Omental fat pad (tissue), 4 donors: ENCODE measurements around the gene CACNA2D3. TPM values are rescaled to one million over a fixed set of nuclear protein-coding genes. Genes with fewer than 3 reads are reported as not detected.

ENCODE experiments used
- ATAC-seq: fragments of 150-250 bp; one replicate; pipeline ENCODE4 v1.9.1; 2016; ENCODE audit warnings: mild to moderate bottlenecking, moderate library complexity; ENCODE audit not compliant: low FRiP score
- DNase-seq: peaks from one replicate; pipeline ENCODE4 v3.0.0-alpha.2; 2019; ENCODE audit warnings: low spot score
- CTCF ChIP-seq, 3 donors: fragments of 450-650 bp; IDR thresholded peaks; one replicate each; pipeline ENCODE4 v1.5.1; 2016 to 2017; ENCODE audit warnings: antibody characterized with exemption in 3 of 3, mild to moderate bottlenecking in 3 of 3, moderate library complexity in 2 of 3
- total RNA-seq, 4 donors: library from RNA; depleted of rRNA; stranded (reverse); fragments of >200 nt; gene quantifications; one replicate each; pipeline ENCODE4 v1.1.0, GENCODE V29; 2016

The CACNA2D3 gene
- total RNA-seq, 4 donors from 2014 or later: 2.6 to 6.1 (median 4.5) TPM

DNA sequence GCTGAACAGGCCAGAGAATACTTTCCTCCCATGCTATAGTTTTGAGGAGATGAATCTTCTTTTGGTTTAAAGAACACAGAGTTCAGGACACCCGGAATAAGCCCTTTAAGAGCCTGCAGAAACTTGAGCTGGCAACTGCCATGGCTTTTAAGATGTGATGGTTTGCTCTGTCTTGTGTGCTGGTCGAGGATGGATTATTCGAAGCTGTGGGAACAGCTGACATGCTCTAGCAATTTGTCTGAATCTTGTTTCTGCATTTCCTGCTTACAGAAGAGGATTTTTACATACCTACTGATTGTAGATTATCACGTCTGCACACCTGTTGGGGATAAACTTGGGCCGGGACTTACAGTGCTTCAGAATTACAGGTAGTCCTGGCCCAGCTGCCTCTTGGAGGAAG, 408.6 kb downstream of the CACNA2D3 start:
- TF ChIP-seq CTCF (IDR thresholded peaks at IDR 0.05): no peak
- DNase-seq (no peak), ATAC-seq (no peak)

GRCh38 chr3:54531741-54532140, 409.4 kb downstream of the CACNA2D3 start:
- TF ChIP-seq CTCF (IDR thresholded peaks at IDR 0.05): no peak
- no peak for ATAC-seq
- no peak for DNase-seq

DNA sequence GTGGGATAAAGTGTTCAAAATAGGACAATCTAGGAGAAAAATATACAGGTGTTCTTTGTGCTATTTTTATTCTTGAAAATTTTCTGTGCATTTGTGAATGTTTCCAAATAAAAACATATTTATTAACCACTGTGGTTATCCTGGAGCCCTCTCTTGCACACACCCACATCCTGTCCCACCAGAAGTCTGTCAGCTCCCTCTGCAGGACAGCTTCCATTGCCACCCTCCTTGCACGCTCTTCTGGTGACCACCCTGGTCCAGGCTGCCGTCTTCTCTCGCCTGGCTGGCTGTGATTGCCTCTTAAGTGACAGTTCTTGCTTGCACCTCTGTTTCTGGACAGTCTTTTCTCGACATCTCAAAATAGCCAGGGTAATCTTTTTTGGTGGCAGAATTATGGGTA, 411.5 kb downstream of the CACNA2D3 start:
- no peak for DNase-seq
- TF ChIP-seq CTCF (IDR thresholded peaks at IDR 0.05): no peak

DNA sequence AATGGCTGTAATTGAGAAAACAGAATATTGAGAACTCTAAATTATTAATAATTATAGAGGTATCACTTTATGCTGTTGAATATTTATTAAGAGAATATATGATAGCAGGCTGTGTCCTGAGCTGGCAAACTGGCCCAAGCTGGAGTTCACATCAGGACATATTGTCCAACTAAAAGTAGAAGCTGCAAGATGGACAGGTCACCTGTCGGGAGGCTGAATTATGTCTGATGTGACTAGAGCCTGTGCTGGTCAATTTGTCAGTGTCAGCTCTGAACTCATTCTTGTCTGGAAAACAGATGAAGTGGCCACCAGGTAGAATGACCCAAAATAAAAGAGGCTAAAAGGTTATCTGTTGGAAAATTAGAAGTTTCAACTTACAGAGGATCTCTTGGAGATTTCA, 413.3 kb downstream of the CACNA2D3 start:
- ATAC-seq: no peak
- DNase-seq: no peak
- no peak for TF ChIP-seq CTCF (IDR thresholded peaks at IDR 0.05)

More for the DNA sequence above, 411.5 kb downstream of the CACNA2D3 start:
- ATAC-seq: no peak

- TF ChIP-seq CTCF (IDR thresholded peaks at IDR 0.05): no peak
- no peak for DNase-seq
- ATAC-seq: no peak
These were observed 414.1 kb downstream of the CACNA2D3 start for GRCh38 chr3:54536450-54536849.

DNA sequence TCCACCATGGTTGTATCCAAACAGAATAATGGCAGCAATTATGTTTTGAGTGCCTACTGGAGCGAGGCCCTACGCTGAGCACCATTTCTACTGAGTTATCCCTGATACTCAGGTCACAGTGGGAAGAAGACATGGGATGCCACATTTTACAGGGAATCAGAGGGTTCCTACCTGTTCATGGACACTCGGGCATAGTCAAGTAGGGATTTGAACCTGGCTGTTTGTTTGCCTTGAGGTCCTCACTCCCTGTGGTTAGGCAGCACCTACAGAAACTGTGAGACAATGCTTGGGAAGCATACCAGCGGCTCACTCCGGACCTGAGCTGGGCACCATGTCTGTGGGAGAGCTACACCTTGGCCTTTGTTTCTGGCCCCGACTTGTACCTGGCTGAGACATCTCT, 415.2 kb downstream of the CACNA2D3 start:
- no peak for ATAC-seq
- TF ChIP-seq CTCF (IDR thresholded peaks at IDR 0.05): no peak
- DNase-seq: no peak

GRCh38 chr3:54538346-54538745, 416.0 kb downstream of the CACNA2D3 start:
- ATAC-seq: no peak
- TF ChIP-seq CTCF (IDR thresholded peaks at IDR 0.05): no peak
- DNase-seq: no peak
